IPS DF 4.7 (cell line): ENCODE measurements around the gene KCNQ4.

Source experiments
- DNase-seq: peaks from one replicate; pipeline ENCODE4 v3.0.0-alpha.2; 2013; ENCODE audit warnings: low spot score; ENCODE audit errors: extremely low read depth

Gene KCNQ4

GRCh38 chr1:40857737-40858136 lies 74.2 kb downstream of the KCNQ4 start:
- no peak for DNase-seq

- DNase-seq, result no peak
Observed at GRCh38 chr1:40858856-40859416, 75.3 kb downstream of the KCNQ4 start.

DNA sequence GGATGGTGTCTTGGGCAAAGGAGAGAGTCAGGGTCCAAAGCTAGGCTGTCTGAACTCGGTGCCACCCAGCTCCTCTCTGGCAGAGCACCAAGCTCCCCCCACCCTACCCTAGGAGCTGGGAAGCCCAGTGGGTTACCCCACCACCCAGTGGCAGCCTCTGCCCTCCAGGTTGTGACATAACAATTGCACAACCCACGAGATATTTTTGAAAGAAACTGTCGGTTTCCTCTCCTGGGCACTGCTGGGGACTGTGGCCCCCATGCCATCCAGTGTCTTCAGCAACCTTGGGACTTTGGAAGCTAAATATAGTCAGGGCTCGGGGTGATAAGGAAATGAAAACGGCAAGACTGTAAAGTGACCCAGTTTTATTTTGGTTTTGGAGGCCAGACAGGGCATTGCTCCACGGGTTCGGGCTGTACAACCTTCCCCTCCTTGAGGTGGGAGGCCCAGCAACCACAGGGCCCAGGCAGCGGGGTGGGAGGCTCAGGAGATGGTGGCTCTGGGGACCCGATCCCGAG lies 77.2 kb downstream of the KCNQ4 start:
- no peak for DNase-seq

GRCh38 chr1:40861224-40862003 lies 77.8 kb downstream of the KCNQ4 start:
- no peak for DNase-seq

GRCh38 chr1:40862008-40862863 lies 78.6 kb downstream of the KCNQ4 start, which contains the start of gene CITED4:
TSS of gene CITED4 (minus strand) at chr1:40862363. CDS start at chr1:40862127, 236 bp downstream.
- peak; percentile 85 for DNase-seq

- no peak for DNase-seq
Observed at GRCh38 chr1:40868051-40868723, 84.6 kb downstream of the KCNQ4 start.

GRCh38 chr1:40870135-40870728 lies 86.6 kb downstream of the KCNQ4 start:
- no peak for DNase-seq

DNA sequence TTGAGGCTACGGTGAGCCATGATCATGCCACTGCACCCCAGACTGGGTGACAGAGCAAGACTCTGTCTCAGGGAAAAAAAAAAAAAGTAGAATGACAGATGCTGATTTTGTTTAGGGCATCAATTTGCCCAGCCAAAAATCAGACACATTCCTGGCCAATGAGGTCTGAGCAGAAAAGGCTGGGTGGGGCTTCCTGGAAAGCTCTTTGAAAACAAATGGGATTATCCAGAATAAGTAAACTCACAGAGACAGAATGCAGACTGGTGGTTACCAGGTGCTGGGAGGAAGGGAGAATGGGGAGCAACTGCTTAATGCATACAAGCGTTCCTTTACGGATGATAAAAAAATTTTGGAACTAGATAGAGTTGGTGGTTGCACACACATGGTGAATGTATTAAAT lies 88.7 kb downstream of the KCNQ4 start:
- DNase-seq, result no peak

DNA sequence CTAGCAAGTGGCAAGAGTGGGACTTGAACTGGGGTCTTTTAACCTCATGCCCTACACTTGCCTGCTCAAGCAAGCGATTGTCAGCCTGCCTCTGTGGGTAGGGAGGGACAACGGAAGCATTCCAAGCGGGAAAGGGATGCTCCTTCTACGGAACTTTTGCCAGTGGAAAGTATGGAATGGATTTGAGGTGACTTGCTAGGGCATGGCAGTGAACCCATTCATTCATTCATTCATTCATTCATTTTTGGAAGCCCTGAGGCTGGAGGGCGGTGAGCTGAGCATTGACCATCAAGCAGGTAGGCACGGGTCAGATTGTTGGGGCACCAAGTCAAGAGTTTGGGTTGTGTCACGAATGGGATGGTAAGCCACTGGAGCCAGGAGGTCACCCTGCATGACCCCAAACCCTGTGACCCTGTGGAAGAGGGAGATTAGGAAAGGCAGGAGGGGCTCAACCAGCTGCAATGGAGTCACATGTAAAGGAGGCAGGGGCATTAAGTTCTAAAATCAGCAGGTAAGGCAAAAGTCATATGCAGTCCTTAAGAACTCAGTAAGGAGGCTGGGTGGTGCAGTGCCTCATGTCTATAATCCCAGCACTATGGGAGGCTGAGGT lies 90.4 kb downstream of the KCNQ4 start:
- DNase-seq, result no peak

GRCh38 chr1:40876436-40876761 lies 92.8 kb downstream of the KCNQ4 start:
- no peak for DNase-seq

- DNase-seq, result no peak
Observed at GRCh38 chr1:40876891-40877290, 93.3 kb downstream of the KCNQ4 start.

DNA sequence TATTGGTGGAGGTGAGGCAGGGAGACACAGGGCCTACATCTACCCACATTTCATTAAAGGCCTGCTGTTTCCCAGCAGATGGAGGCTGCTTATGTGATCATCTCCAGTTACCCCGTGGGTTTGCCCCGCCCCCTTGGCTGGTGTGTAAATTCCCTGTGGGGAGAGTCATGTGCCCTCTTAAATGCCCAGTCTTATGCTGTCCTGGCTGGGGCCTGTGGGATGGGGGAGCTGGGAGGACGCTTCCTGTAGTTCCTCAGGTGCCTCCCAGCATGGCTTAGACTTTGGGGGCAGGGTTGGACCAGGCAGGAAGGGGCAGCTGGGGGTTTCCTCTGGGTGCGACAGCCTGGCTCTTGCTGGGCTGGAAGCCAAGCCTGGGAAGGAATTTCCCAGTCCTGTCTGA lies 94.1 kb downstream of the KCNQ4 start:
- DNase-seq, result no peak

GRCh38 chr1:40878906-40879305 lies 95.3 kb downstream of the KCNQ4 start:
- DNase-seq, result no peak

DNA sequence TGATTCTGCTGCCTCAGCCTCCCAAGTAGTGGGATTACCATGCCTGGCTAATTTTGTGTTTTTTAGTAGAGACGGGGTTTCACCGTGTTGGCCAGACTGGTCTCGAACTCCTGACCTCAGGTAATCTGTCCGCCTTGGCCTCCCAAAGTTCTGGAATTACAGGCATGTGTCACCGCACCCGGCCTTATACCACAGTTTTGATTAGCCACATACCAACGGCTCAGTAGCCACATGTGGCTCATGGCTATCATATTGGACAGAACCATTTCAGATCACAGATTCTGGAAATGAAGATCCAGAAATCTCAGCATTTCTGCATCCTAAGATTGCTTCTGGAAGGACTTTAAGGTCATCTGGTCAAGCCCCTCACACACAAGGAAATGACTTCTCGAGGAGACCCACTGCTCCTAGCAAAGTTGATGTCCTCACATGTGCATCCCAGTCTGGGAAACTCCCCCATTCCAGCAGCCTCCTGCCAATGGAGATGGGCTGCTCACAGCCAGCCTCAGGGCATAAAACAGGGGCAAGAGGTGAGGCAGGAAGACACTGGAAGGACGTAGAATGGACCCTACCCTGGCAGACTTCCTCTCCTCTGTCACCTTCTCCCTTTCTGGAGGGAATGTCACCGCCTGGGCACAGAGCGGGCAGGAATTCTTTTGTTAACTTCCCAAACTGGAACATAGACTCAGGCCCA lies 96.0 kb downstream of the KCNQ4 start:
- DNase-seq, result no peak

DNA sequence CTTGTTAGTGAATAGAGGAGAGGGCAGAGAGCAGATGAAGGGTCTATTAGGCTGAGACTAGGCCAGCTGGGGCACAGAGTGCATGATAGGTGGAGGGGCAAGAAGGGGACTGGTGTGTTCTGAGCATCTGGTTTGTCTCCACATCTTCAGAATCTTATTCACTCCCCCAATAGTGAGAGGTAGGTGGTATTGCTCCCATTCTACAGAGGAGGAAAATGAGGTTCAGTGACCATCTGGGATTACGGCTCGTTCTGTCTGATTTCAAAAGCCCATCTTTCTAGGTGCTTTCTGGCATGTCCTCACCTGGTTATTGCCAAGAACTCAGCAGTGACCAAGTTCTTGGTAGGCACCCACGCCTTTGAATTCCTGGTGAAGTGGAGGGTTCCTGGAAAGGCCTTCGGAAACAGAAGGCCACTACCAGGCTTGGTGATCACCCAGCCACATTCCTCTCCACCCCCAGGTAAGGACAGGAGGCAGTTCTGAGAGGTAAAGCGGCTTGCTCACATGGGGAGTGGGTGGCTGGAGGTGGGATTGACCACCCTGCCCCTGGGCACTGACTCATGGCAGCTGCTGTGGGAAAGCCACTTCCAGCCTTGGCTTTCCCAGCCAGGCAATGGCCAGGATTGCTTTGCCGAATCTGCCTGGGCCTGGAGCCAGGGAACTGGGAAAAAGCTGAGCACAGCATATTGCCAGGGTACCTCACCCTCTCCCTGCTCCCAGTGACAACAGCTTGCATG lies 97.4 kb downstream of the KCNQ4 start:
- no peak for DNase-seq

DNA sequence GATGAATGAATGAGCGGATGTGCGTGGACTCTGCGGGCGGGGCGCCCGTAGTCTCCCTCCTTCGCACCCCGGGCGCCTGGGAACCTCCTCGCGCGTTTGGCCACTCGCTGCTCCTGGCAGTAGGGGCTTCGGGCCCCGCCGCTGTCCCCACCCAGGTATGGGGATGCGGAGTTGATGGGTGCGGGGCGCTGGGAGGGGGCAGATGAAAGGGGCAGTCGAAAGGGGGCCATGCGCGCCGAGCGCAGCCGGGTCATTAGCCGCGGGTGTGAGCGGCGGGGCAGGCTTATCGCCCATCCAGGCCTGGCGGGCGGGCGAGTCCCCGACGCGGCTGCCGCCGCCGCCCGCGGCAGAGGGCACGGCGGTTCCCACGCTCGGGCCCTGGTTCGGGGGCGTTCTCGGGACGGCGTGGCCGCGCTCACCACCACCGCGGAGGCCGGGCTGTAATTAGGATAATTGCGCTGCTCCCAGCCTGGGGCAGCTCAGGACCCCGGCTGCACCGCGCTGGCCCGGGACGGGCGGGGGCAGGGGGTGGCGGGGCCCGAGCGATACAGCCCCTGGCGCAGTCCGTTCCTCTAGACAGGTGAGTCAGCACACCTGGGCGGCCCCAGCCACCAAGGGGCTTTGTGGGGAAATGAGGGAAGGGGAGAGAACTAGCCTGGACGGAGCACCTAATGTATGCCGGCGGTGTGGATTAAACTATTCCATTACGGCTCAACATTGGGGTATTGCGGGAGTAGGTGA lies 100.6 kb downstream of the KCNQ4 start:
- no peak for DNase-seq

DNA sequence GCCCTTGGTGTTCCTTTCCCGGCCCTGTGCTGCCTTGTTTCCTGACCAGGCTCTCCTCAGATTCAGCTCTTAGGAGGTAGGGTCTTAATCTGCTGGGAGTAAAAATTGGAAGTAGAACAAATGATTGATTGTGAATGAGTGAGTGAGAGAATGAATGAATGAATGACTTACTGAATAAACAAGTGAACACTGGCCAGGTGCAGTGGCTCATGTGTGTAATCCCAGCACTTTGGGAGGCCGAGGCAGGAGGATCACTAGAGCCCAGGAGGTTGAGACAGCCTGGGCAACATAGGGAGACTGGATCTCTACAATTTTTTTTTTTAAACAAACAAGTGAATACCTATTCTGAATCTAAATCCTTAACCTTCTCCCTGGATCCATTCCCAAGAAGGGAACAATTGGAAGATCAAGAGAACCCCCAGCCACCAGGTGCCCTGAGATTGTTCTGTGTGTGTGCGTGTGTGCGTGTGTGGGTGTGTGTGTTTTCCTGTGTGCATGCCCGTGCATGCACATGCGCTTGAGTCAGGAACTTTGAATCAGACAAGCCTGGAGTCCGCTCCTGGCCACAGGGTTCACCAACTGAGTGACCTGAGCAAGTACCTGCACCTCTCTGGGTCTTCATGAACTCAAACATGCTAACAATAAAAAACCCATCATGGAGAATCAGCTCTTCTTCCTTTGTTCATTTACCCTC lies 102.9 kb downstream of the KCNQ4 start:
- no peak for DNase-seq

DNA sequence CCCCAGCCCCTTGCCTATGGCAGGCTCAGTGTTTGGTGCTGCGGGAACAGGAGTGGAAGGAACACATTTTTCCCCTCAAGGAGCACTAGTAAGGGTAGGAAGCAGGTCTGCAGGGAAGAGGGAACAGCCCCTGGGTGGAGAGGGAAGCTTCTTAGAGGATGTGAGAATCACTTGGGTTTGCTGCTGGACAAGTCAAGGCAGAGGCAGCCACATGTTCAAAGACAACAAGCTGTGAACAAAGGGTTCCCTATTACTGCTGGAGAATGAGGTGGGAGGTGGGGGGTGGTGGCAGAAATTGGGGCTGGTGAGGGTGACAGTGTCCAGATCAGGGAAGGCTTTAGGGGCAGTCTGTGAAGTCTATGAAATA lies 103.4 kb downstream of the KCNQ4 start:
- DNase-seq, result no peak
